ENCODE results near the gene HOXD4.

The HOXD4 gene

DNA sequence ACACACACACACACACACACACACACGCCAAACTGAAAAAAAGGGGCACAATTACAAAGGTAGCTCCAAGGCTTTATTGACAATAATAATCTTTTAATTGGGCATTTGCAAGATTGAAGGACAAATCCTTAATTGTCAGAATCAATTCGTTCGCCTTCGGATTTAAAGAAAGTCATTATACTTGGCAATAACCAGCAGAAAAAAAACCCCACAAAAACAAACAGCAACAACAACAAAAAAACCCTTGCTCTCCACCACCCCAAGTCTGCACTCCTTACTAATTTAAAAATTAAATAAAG is 23.6 kb upstream of the HOXD4 start:
- DNase-seq, result no peak

DNA sequence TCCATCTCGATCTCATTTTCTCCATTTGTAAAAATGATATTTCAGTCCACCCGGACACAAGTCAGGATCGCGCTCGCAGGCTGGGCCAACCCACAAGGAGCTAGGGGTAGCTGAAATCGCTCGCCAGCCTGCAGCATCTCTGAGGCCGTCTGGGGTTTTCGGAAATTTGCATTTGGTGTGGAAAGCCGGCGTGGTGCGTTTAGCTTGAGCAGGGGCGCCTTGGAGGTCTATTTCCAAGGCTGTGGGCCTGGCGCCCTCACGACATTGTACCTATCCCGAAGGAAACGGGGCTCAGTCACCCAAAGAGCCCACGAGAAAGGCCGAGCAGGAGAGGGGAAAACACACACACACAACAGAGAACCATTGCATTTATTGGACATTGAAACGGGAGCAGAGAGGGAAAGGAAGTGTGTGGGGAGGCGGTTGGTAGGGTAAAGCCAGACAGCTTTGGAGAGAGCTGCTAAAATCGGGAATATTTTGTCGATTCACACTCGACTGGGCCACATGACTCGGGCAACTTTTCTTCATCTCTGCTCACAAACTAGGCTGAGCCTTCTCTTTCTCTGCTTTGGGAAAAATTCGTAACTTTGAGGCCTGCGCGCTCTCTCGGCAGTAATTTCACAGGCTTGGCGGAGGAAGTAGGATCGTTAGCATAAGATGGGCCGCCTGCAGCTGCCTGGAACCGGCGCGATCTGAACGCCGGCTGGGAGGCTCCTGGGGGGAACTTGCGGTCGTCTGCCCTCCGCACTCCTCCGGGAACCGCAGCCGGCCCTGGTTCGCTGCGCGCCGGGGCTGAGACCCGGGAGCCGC is 23.0 kb upstream of the HOXD4 start:
- no peak for DNase-seq

DNA sequence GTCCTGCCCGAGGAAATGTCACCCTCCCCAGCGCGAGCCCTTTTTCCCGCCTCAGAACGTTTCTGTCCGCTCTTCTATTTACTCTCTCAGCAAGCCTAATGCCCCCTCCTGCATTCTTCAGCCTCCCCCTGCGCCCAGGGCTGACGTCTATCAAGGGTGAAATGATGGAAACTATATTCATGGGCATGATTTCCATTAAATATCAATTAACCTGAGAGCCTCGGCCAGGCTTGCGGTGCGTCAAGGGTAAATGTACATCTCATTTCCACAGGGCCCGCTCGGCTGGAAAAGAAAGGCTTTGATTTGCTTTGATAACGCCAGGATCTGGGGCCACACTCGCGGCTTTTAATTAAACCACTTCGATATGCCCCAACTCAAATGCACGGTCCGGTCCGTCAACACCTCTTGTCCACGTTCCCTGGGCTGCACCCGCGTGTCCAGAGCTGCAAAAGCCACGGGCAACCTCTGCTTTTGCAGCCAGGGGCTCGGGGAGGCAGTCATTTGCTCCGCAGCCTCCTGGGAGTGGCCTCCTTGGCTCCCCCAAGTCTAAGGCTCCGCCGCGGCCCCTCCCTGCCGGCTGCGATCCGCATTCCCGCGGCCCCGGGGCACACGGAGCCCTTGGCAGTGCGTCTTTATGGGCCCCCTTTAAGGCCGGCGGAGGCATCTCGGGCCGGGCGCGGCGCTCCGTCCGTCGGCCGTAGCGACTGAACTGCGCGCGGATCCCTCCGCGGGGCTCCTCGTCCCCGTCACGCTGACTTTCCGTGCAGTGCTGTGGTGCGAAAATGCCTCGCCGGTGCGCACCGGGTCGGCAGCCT is 22.2 kb upstream of the HOXD4 start, which contains the start of gene HOXD8:
TSS of gene HOXD8 (plus strand) at position 724 of the 815 bp plus-strand sequence. CDS start 662 bp downstream, outside the sequence.
- no peak for DNase-seq

DNA sequence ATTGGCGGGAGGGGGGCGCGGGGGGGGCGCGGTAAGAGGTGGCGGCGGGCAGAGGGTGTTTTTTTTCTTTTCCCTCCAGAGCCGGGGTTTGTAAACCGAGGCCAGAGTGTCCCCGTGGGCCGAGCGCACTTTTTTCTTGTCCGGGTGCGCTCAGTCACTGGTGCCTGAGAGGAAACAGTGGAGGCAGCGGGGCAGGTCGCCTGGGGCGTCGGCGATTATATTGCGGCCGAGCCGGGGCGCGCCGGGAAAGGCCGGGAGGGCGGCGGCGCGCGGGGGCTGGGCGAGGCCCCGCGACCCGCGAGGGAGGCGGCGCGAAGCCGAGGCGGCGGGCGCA is 21.6 kb upstream of the HOXD4 start:
- no peak for DNase-seq

GRCh38 chr2:176130147-176130956 is 21.0 kb upstream of the HOXD4 start:
- no peak for DNase-seq

DNA sequence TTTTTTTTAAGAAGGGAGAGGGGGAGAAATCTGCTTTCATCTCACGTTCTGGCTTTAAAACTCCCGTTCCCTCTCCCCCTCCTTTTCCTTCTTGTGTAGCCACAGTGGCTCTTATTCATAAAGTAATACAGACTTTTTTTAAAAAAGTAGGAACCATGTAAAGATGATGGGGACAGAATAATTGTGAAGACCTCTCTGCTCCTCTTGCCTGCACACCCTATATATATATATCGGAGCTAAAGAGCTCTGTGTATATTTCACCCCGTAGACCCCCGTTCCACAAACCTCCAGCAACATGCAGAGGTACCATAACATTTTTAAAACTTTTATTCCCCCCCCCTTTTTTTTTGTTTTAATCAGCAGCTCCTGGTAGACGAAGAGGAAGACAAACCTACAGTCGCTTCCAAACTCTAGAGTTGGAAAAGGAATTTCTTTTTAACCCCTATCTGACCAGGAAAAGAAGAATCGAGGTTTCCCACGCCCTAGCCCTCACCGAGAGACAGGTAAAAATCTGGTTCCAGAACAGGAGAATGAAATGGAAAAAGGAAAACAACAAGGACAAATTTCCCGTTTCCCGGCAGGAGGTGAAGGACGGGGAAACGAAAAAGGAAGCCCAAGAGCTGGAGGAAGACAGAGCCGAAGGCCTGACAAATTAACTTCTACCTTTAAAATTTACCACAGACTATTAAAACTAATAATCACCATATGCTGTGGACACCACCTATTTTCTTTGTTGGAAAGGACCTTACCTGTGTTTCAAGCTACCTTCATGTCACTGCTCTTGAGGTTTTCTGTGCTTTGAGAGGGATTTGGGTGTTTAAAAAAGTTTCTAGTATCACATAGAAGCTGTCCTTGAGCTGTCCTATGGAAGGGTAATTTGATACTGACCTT is 20.1 kb upstream of the HOXD4 start:
- no peak for DNase-seq

DNA sequence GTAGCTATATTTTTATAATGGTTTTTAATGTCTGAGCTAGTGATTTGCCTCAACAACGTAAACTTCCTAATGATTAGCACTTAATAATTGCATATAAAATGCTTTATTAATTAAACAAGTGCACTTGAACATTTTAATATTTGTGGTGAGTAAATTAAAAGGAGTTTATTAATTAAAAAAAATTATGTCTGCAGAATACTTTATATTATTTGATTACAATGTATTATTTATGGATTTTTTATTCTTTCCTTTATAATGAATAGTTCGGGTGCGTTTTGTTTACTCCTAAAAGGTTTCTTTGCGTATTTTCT is 19.5 kb upstream of the HOXD4 start:
- DNase-seq, result no peak

- DNase-seq, result peak; percentile 2
These were observed 18.9 kb upstream of the HOXD4 start for GRCh38 chr2:176132205-176133171.

DNA sequence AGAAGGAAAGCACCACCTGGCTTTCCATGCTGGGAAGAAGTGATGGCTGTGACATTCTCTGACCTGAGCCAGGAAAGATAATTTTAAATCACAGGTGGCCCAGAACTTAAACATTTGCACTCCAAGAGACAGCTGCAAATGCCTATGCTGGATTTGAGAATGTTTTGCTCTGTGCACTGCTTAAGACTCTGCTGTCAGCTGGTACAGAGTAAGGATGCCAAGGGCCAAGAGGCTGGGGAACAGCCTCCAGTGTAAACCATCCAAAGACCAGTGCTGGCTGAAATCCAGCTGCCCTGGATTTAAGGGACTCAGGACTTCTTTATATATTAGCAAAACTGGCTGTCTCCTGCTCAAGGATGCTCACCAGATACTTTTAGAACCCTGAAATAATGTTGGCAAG is 18.0 kb upstream of the HOXD4 start:
- DNase-seq, result no peak

DNA sequence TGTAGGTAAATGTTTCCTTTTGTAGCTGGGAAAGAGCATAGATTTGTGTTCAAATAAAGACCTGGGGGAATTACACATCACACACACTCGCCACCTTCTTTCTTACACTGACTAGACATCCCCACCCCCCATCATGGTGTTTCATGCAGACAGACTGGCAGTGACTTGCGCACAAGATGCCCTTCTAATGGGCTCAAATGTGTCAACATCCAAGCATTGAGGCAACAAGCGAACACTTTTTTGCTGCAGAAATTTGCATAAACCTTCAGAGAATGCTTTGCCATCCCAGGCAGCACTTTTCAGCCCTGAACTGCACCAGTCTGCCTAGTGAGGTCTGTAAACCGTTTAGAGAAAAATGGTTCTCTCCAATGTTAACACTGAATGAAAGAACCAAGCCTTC is 17.3 kb upstream of the HOXD4 start:
- no peak for DNase-seq

DNA sequence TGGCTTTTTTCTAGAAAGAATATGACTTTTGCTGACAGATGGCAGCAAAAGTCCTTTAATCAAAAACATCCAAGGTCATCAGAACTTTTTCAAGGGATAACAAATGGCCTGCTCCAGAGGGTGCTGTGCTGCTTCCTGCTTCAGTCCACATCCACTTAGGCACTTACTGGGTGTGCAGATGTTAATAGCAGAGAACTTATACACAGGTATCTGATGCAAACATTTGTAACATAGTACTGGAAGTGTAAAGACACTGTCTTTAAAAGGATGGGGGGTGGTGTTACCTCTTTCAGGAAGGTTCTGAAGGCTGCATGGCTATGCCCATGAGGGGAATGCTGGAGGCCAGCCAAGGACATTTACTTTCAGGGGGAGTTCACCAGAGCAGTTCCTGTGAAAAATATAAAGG is 16.3 kb upstream of the HOXD4 start:
- DNase-seq, result no peak

- no peak for DNase-seq
These were observed 14.7 kb upstream of the HOXD4 start for GRCh38 chr2:176136374-176137251.

GRCh38 chr2:176137252-176137580 is 14.1 kb upstream of the HOXD4 start:
- no peak for DNase-seq

DNA sequence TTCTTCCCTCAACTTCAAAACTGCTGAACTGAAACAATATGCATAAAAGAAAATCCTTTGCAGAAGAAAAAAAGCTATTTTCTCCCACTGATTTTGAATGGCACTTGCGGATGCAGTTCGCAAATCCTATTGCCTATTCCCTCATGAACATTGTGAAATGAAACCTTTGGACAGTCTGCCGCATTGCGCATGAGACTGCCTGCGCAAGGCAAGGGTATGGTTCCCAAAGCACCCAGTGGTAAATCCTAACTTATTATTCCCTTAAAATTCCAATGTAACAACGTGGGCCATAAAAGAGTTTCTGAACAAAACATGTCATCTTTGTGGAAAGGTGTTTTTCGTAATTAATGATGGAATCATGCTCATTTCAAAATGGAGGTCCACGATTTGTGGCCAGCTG is 13.4 kb upstream of the HOXD4 start:
- DNase-seq, result no peak

GRCh38 chr2:176138526-176138922 is 12.8 kb upstream of the HOXD4 start:
- DNase-seq, result no peak

DNA sequence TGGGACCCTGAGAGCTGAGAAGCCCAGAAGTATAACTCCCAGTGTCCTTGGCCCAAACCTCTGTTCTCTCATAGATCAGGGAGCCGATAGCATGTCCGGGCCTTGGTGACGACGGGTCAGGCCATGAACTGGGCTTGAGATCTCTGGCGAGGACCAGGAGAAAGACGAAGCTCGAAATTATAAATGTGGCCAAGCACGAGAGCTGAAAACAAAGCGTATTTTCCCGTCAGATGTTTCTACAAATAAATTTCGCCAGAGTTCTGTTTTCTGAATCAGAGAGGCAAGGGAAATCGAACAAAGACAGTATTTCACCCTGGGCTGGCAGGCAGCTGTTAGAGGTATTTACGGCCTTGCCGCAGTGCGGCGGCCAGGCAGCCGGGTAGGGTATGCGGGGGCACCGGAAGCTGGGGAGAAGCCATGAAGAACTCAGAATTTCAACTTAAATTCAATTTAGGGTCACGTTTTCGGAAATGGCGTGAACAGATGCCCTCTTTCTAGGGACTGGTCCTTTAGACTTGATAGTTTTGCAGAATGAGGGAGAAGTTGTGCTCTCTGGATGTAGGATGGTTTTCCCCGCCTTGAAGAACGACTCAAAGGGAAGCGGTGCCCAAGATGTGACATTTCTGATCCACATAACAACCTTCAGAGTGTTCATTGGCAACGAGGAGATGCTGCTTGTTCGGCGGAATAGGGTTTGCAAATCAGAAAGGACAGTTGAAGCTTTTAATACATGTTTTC is 12.3 kb upstream of the HOXD4 start:
- DNase-seq, result no peak

DNA sequence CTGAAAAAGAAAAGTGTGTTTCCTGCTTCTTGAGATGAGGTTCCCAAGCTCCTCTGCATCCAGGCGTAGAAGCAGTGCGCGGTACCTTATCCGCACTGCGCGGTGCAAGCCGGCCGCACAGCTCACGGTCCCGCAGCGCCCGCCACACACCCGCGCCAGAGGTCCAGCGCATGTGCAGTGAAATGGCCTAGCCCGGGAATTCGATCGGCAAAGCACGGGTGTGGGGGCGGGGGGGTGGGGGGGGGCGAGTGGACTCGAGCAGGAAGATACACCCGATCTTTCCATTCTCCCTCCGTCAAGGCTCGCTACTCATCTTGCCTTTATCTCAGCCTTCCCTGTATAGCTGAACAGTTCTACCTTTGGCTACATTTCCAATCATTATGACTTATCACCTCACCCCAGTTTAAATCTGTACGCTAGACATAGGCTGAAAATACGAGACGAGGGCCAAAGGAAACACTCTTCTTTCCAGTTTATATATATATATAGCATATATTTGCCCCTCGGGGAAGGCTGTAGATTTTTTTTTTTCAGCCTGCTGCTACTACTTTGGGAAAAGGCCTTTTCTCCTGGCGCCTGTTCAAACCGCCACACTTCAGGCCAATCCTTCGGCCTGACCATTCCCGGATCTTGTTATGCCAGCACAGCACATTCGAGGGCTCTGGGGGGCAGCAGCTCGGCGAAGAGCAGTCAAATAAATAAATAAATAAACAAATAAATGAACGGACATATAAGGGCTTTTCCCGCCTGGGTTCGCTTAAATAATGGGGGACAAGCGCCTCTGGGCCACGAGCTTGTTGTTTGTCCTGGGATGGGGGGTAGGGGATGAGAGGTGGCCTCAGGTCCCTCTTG is 11.5 kb upstream of the HOXD4 start:
- DNase-seq, result no peak

- DNase-seq, result peak; percentile 31
These were observed 10.6 kb upstream of the HOXD4 start for GRCh38 chr2:176140513-176141317.
